Erythroblast (primary cell): ENCODE results near the gene POLRMT.

Experiments used
- GATA1 ChIP-seq: IDR thresholded peaks from 2 replicates; pipeline ENCODE4 v1.6.1; 2011; ENCODE audit warnings: low read depth, mild to moderate bottlenecking, control low read depth, low read length, moderate library complexity
- POLR2A ChIP-seq: IDR thresholded peaks from 2 replicates; pipeline ENCODE4 v1.6.1; 2011; ENCODE audit warnings: mild to moderate bottlenecking, low read length

DNA sequence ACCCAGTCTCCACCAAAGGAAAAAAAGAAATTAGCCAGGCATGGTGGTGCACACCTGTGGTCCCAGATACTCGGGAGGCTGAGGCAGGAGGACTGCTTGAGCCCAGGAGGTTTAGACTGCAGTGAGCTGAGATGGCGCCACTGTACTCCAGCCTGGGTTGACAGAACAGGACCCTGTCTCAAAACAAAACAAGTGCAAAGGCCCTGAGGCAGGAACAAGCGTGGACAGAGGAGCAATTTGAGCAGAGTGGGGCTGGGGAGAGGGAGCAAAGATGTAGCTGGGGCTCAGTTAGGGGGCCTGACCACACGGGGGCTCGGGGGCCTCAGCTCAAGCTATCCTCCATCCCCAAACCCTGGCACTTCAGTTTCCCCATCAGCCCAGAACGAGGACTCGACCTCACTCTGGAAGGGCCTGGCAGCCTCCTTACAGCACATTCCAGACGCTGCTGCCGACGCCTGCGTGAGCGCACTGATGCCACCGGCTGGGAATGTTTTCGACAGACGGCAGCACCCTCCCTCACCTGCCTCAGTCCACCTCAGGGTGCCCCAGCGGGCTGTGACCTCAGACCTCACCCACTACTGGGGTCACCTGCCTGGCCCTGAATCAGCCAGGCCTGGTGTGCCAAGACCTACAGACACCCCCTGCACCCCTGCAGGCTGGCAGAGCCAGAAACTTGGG, 1.8 kb upstream of the POLRMT start:
- TF ChIP-seq POLR2A (no peak), GATA1 (no peak)
